Measurements from ENCODE around the gene SMOC2.

SMOC2 gene

GRCh38 chr6:168442646-168443045 lies 1.7 kb downstream of the SMOC2 start:
- no peak for DNase-seq (ENCODE audit: low read depth)

- no peak for DNase-seq (ENCODE audit: low read depth)
These were observed 6.3 kb downstream of the SMOC2 start for GRCh38 chr6:168447282-168447681.

- DNase-seq (ENCODE audit: low read depth): no peak
These were observed 6.7 kb downstream of the SMOC2 start for GRCh38 chr6:168447700-168448099.

- no peak for DNase-seq (ENCODE audit: low read depth)
These were observed 7.4 kb downstream of the SMOC2 start for GRCh38 chr6:168448243-168448855.

GRCh38 chr6:168450917-168451316 lies 9.9 kb downstream of the SMOC2 start:
- no peak for DNase-seq (ENCODE audit: low read depth)

GRCh38 chr6:168451805-168452517 lies 11.0 kb downstream of the SMOC2 start:
- no peak for DNase-seq (ENCODE audit: low read depth)

- no peak for DNase-seq (ENCODE audit: low read depth)
These were observed 11.8 kb downstream of the SMOC2 start for GRCh38 chr6:168452685-168453377.

GRCh38 chr6:168455847-168456530 lies 15.0 kb downstream of the SMOC2 start:
- no peak for DNase-seq (ENCODE audit: low read depth)

- no peak for DNase-seq (ENCODE audit: low read depth)
These were observed 16.1 kb downstream of the SMOC2 start for GRCh38 chr6:168456907-168457652.

- DNase-seq (ENCODE audit: low read depth): no peak
These were observed 16.6 kb downstream of the SMOC2 start for GRCh38 chr6:168457653-168457934.

- DNase-seq (ENCODE audit: low read depth): no peak
These were observed 17.1 kb downstream of the SMOC2 start for GRCh38 chr6:168458101-168458500.

- DNase-seq (ENCODE audit: low read depth): no peak
These were observed 18.6 kb downstream of the SMOC2 start for GRCh38 chr6:168459572-168459971.

- no peak for DNase-seq (ENCODE audit: low read depth)
These were observed 21.4 kb downstream of the SMOC2 start for GRCh38 chr6:168462289-168462853.

- DNase-seq (ENCODE audit: low read depth): no peak
These were observed 23.6 kb downstream of the SMOC2 start for GRCh38 chr6:168464546-168464945.

GRCh38 chr6:168468045-168468444 lies 27.1 kb downstream of the SMOC2 start:
- DNase-seq (ENCODE audit: low read depth): no peak

- DNase-seq (ENCODE audit: low read depth): no peak
These were observed 28.5 kb downstream of the SMOC2 start for GRCh38 chr6:168469521-168469920.

GRCh38 chr6:168469926-168470325 lies 28.9 kb downstream of the SMOC2 start:
- no peak for DNase-seq (ENCODE audit: low read depth)

- DNase-seq (ENCODE audit: low read depth): no peak
These were observed 31.4 kb downstream of the SMOC2 start for GRCh38 chr6:168472363-168472762.

GRCh38 chr6:168473197-168473596 lies 32.2 kb downstream of the SMOC2 start:
- no peak for DNase-seq (ENCODE audit: low read depth)

GRCh38 chr6:168475188-168476013 lies 34.4 kb downstream of the SMOC2 start:
- DNase-seq (ENCODE audit: low read depth): no peak

GRCh38 chr6:168479421-168479820 lies 38.4 kb downstream of the SMOC2 start:
- no peak for DNase-seq (ENCODE audit: low read depth)
